H9 (cell line): Measurements from ENCODE around the gene MSN. TPM values are rescaled to one million over a fixed set of nuclear protein-coding genes. Genes with fewer than 3 reads are reported as not detected.

Experiments
- DNase-seq: peaks from one replicate; pipeline ENCODE4 v3.0.0-alpha.2; 2017
- H2AFZ ChIP-seq: one replicate; pipeline ENCODE4 v1.6.1; 2013; ENCODE audit warnings: mild to moderate bottlenecking, low read length, control low read depth, moderate library complexity
- H2AK5ac ChIP-seq: 2 replicates; pipeline ENCODE4 v1.6.1; 2013; ENCODE audit warnings: low read length, control low read depth, mixed read lengths; ENCODE audit not compliant: insufficient read length
- H2BK120ac ChIP-seq: one replicate; pipeline ENCODE4 v1.6.1; 2013; ENCODE audit warnings: low read depth, mild to moderate bottlenecking, low read length, control low read depth, inconsistent platforms; ENCODE audit not compliant: poor library complexity, severe bottlenecking
- H2BK12ac ChIP-seq: 2 replicates; pipeline ENCODE4 v1.6.1; 2013; ENCODE audit warnings: low read length, control low read depth, mixed read lengths, low read depth; ENCODE audit not compliant: insufficient read length
- H2BK15ac ChIP-seq: 2 replicates; pipeline ENCODE4 v1.6.1; 2013; ENCODE audit warnings: low read depth, low read length, control low read depth
- H2BK20ac ChIP-seq: one replicate; pipeline ENCODE4 v1.6.1; 2013; ENCODE audit warnings: low read depth, mild to moderate bottlenecking, low read length, control low read depth, inconsistent platforms; ENCODE audit not compliant: poor library complexity, severe bottlenecking
- H2BK5ac ChIP-seq: 2 replicates; pipeline ENCODE4 v1.6.1; 2013; ENCODE audit warnings: low read length, control low read depth, mixed read lengths; ENCODE audit not compliant: insufficient read length
- H3K14ac ChIP-seq: 2 replicates; pipeline ENCODE4 v1.6.1; 2013; ENCODE audit warnings: low read length, control low read depth; ENCODE audit not compliant: insufficient read depth
- H3K18ac ChIP-seq: 2 replicates; pipeline ENCODE4 v1.6.1; 2013; ENCODE audit warnings: low read depth, mild to moderate bottlenecking, mixed read lengths, low read length, control low read depth; ENCODE audit not compliant: insufficient read length
- H3K23ac ChIP-seq: 2 replicates; pipeline ENCODE4 v1.6.1; 2013; ENCODE audit warnings: low read length, control low read depth, mixed read lengths, low read depth; ENCODE audit not compliant: insufficient read length
- H3K23me2 ChIP-seq: 2 replicates; pipeline ENCODE4 v1.6.1; 2013; ENCODE audit warnings: low read depth, mild to moderate bottlenecking, mixed read lengths, low read length, control low read depth; ENCODE audit not compliant: insufficient read length, poor library complexity, severe bottlenecking
- H3K27ac ChIP-seq: 2 replicates; pipeline ENCODE4 v1.5.1; 2013; ENCODE audit warnings: low read length, control low read depth, mixed read lengths, low read depth; ENCODE audit not compliant: insufficient read length
- H3K27me3 ChIP-seq: 2 replicates; pipeline ENCODE4 v1.6.1; 2013; ENCODE audit warnings: low read length, control low read depth, inconsistent platforms; ENCODE audit not compliant: insufficient read depth
- H3K4ac ChIP-seq: 2 replicates; pipeline ENCODE4 v1.6.1; 2013; ENCODE audit warnings: low read depth, mild to moderate bottlenecking, control low read depth, inconsistent platforms, low read length, moderate library complexity
- H3K4me1 ChIP-seq: 2 replicates; pipeline ENCODE4 v1.6.1; 2013; ENCODE audit warnings: low read length, control low read depth, inconsistent platforms; ENCODE audit not compliant: insufficient read depth
- H3K4me2 ChIP-seq: 2 replicates; pipeline ENCODE4 v1.6.1; 2013; ENCODE audit warnings: low read length, control low read depth, mixed read lengths; ENCODE audit not compliant: insufficient read length, insufficient read depth
- H3K56ac ChIP-seq: 2 replicates; pipeline ENCODE4 v1.6.1; 2013; ENCODE audit warnings: low read depth, mild to moderate bottlenecking, mixed read lengths, low read length, control low read depth; ENCODE audit not compliant: insufficient read length
- H3K79me1 ChIP-seq: 2 replicates; pipeline ENCODE4 v1.6.1; 2013; ENCODE audit warnings: low read depth, mild to moderate bottlenecking, moderate library complexity, low read length, control low read depth, inconsistent platforms; ENCODE audit not compliant: insufficient read depth, poor library complexity, severe bottlenecking
- H3K79me2 ChIP-seq: 2 replicates; pipeline ENCODE4 v1.6.1; 2013; ENCODE audit warnings: low read length, control low read depth, inconsistent platforms; ENCODE audit not compliant: insufficient read depth
- H3K9ac ChIP-seq: 2 replicates; pipeline ENCODE4 v1.6.1; 2013; ENCODE audit warnings: low read length, control low read depth, mixed read lengths; ENCODE audit not compliant: insufficient read length; ENCODE audit errors: extremely low read depth
- H3K9me3 ChIP-seq: one replicate; pipeline ENCODE4 v1.6.1; 2013; ENCODE audit warnings: low read depth, low read length, inconsistent platforms; ENCODE audit not compliant: control insufficient read depth
- H3T11ph ChIP-seq: one replicate; pipeline ENCODE4 v1.6.1; 2013; ENCODE audit warnings: mild to moderate bottlenecking, low read length, control low read depth, inconsistent platforms
- H4K20me1 ChIP-seq: one replicate; pipeline ENCODE4 v1.6.1; 2013; ENCODE audit not compliant: control insufficient read depth, insufficient read length, insufficient read depth
- H4K5ac ChIP-seq: 2 replicates; pipeline ENCODE4 v1.6.1; 2013; ENCODE audit warnings: low read depth, mild to moderate bottlenecking, mixed read lengths, low read length, control low read depth; ENCODE audit not compliant: insufficient read length
- H4K8ac ChIP-seq: replicated peaks from 2 replicates; pipeline ENCODE4 v1.6.1; 2013; ENCODE audit warnings: low read length, control low read depth, mixed read lengths, low read depth; ENCODE audit not compliant: insufficient read length
- H4K91ac ChIP-seq: 2 replicates; pipeline ENCODE4 v1.6.1; 2013; ENCODE audit warnings: low read depth, mild to moderate bottlenecking, moderate library complexity, mixed read lengths, low read length, control low read depth; ENCODE audit not compliant: insufficient read length
- H3K27ac Mint-ChIP-seq, 3 experiments: 2 replicates in 2 of 3; 3 replicates in 1 of 3; pipeline ENCODE4 v1.8.0; 2020 to 2021; ENCODE audit warnings: mixed read lengths in 3 of 3, mild to moderate bottlenecking in 1 of 3, moderate library complexity in 1 of 3
- H3K27me3 Mint-ChIP-seq: 2 replicates; pipeline ENCODE4 v1.8.0; 2021; ENCODE audit warnings: low read depth, mild to moderate bottlenecking, moderate library complexity, mixed read lengths
- H3K36me3 Mint-ChIP-seq, 3 experiments: 2 replicates in 2 of 3; 3 replicates in 1 of 3; pipeline ENCODE4 v1.8.0; 2020 to 2021; ENCODE audit warnings: low read depth in 3 of 3, mixed read lengths in 3 of 3; ENCODE audit not compliant: insufficient read depth in 1 of 3
- H3K4me1 Mint-ChIP-seq, 2 experiments: 2 replicates each; pipeline ENCODE4 v1.8.0; 2020; ENCODE audit warnings: mixed read lengths in 2 of 2
- H3K4me3 Mint-ChIP-seq, 2 experiments: 2 replicates in 1 of 2; 3 replicates in 1 of 2; pipeline ENCODE4 v1.8.0; 2020 to 2021; ENCODE audit warnings: mild to moderate bottlenecking in 2 of 2, mixed read lengths in 2 of 2, moderate library complexity in 1 of 2
- H3K9me3 Mint-ChIP-seq, 2 experiments: 2 replicates in 1 of 2; 3 replicates in 1 of 2; pipeline ENCODE4 v1.8.0; 2020; ENCODE audit warnings: mild to moderate bottlenecking in 2 of 2, mixed read lengths in 2 of 2, moderate library complexity in 1 of 2
- WGBS: extraction: QIAGEN DNeasy Blood & Tissue Kit; methylation state at CpG from one replicate; pipeline ENCODE4 v1.1.7; 2013; ENCODE audit warnings: missing lambda C conversion rate, low lambda C conversion rate, mixed read lengths; ENCODE audit not compliant: insufficient read length; ENCODE audit errors: extremely low coverage; 5-methylcytosine and 5-hydroxymethylcytosine counted together
- total RNA-seq: library from RNA; stranded (reverse); gene quantifications from 2 replicates; pipeline ENCODE4 v1.2.1, GENCODE V29; 2021
- TF ChIP-seq, protein P1 (sequence below): fragments of 200-600 bp; sonication (generic); conservative IDR thresholded peaks from 3 replicates; pipeline ENCODE4 v1.8.0; 2021; ENCODE audit warnings: antibody characterized with exemption, mild to moderate bottlenecking

The MSN gene
- total RNA-seq, 1 experiment from 2014 or later: 126 TPM

GRCh38 chrX:65635378-65635777 lies 32.1 kb upstream of the MSN start:
- no peak overlapping the region for H2AK5ac ChIP-seq
- H3K4me3 Mint-ChIP-seq: no peak overlapping the region

More at GRCh38 chrX:65635378-65635777, 32.1 kb upstream of the MSN start:
- no peak overlapping the region for H2BK5ac ChIP-seq
- H3K23ac ChIP-seq: no peak overlapping the region
- no peak overlapping the region for H3K14ac ChIP-seq
- no peaks in the 10 kb centered on the region for H3K4me1 ChIP-seq
- H3K9me3 Mint-ChIP-seq: peaks cover 71 to 84% of the 10 kb centered on the region in 2 experiments
- H3K56ac ChIP-seq: no peak overlapping the region
- H2BK15ac ChIP-seq: no peak overlapping the region
- H3K4me2 ChIP-seq: no peak overlapping the region
- no peaks in the 10 kb centered on the region for H3K23me2 ChIP-seq
- peaks cover 39% of the 10 kb centered on the region for H3K9me3 ChIP-seq
- WGBS: no CpG with 5 or more reads among the region's 3 CpGs
- no peaks in the 10 kb centered on the region for H4K20me1 ChIP-seq
- no peak overlapping the region for H2AFZ ChIP-seq
- H4K91ac ChIP-seq: no peak overlapping the region
- H3T11ph ChIP-seq: no peak overlapping the region
- H3K4ac ChIP-seq: no peak overlapping the region
- no peak overlapping the region for H3K18ac ChIP-seq
- H2BK20ac ChIP-seq: no peak overlapping the region
- H3K27ac ChIP-seq: no peak overlapping the region
- H3K4me1 Mint-ChIP-seq: no peaks in the 10 kb centered on the region
- no peaks in the 10 kb centered on the region for H3K79me2 ChIP-seq
- no peaks in the 10 kb centered on the region for H3K79me1 ChIP-seq
- no peak overlapping the region for H4K5ac ChIP-seq
- H3K36me3 Mint-ChIP-seq: peaks cover 0 to 9% (median 4%) of the 10 kb centered on the region in 3 experiments; a peak in 4 of 7 replicates
- H2BK12ac ChIP-seq: no peak overlapping the region
- no peak overlapping the region for H4K8ac ChIP-seq
- H3K27me3 Mint-ChIP-seq: no peaks in the 10 kb centered on the region; the same call in 1 of the 2 replicates
- TF ChIP-seq, protein P1, sequence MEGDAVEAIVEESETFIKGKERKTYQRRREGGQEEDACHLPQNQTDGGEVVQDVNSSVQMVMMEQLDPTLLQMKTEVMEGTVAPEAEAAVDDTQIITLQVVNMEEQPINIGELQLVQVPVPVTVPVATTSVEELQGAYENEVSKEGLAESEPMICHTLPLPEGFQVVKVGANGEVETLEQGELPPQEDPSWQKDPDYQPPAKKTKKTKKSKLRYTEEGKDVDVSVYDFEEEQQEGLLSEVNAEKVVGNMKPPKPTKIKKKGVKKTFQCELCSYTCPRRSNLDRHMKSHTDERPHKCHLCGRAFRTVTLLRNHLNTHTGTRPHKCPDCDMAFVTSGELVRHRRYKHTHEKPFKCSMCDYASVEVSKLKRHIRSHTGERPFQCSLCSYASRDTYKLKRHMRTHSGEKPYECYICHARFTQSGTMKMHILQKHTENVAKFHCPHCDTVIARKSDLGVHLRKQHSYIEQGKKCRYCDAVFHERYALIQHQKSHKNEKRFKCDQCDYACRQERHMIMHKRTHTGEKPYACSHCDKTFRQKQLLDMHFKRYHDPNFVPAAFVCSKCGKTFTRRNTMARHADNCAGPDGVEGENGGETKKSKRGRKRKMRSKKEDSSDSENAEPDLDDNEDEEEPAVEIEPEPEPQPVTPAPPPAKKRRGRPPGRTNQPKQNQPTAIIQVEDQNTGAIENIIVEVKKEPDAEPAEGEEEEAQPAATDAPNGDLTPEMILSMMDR: no peak
- H3K9ac ChIP-seq: no peak overlapping the region
- DNase-seq: no peak
- no peak overlapping the region for H2BK120ac ChIP-seq
- no peaks in the 10 kb centered on the region for H3K27me3 ChIP-seq
- no peak overlapping the region for H3K27ac Mint-ChIP-seq
